ENCODE results near the gene MMP15. TPM values are rescaled to one million over a fixed set of nuclear protein-coding genes. Genes with fewer than 3 reads are reported as not detected.

Gene MMP15
- polyA plus RNA-seq, 1 donor (not counting 4 experiments of a cell fraction or from before 2014, with no cell fraction given): 3.7 TPM

DNA sequence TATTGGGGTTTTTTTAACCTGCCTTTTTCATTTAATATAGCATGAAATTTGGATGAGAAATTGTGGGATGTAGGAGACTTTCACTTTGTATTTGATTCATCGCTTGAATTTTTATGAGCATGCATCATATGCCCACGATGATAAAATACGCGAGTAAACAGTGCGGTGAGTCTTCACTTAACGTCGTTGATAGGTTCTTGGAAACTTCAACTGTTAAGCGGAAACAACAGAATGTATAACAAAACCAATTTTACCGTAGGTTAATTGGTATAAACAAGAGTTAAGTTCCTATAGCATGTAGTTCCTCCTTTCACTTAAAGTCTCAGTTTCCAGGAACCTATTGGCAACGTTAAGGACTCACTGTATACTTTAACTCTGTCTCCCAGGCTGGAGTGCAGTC lies 28.7 kb downstream of the MMP15 start:
- TF ChIP-seq EZH2 (IDR thresholded peaks at IDR 0.05; ENCODE audit: low read length): no peak
- TF ChIP-seq, protein P1, sequence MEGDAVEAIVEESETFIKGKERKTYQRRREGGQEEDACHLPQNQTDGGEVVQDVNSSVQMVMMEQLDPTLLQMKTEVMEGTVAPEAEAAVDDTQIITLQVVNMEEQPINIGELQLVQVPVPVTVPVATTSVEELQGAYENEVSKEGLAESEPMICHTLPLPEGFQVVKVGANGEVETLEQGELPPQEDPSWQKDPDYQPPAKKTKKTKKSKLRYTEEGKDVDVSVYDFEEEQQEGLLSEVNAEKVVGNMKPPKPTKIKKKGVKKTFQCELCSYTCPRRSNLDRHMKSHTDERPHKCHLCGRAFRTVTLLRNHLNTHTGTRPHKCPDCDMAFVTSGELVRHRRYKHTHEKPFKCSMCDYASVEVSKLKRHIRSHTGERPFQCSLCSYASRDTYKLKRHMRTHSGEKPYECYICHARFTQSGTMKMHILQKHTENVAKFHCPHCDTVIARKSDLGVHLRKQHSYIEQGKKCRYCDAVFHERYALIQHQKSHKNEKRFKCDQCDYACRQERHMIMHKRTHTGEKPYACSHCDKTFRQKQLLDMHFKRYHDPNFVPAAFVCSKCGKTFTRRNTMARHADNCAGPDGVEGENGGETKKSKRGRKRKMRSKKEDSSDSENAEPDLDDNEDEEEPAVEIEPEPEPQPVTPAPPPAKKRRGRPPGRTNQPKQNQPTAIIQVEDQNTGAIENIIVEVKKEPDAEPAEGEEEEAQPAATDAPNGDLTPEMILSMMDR (optimal IDR thresholded peaks at IDR 0.05 in 1 of 3, IDR thresholded peaks at IDR 0.05 in 1 of 3, conservative IDR thresholded peaks at IDR 0.05 in 1 of 3; ENCODE audit: extremely low read depth in 1 of 3, insufficient read depth in 2 of 3, low read length in 3 of 3): no peak
- Histone ChIP-seq H3K9me3 (ENCODE audit: control insufficient read depth, low read depth, low read length) (no peaks in the 10 kb centered on the region), H3K27ac (ENCODE audit: control insufficient read depth, insufficient read depth, low read length) (no peak overlapping the region), H3K27me3 (ENCODE audit: control insufficient read depth, extremely low read depth, insufficient read depth, low read length) (no peaks in the 10 kb centered on the region), H3K4me1 (ENCODE audit: control insufficient read depth, extremely low read depth, insufficient read depth, low read length) (no peaks in the 10 kb centered on the region), H3K36me3 (ENCODE audit: control insufficient read depth in 2 of 2, extremely low read depth in 1 of 2, insufficient read depth in 2 of 2, low read length in 2 of 2) (no peaks in the 10 kb centered on the region), H3K79me2 (ENCODE audit: control insufficient read depth, insufficient read depth, low read length) (no peaks in the 10 kb centered on the region), H4K20me1 (ENCODE audit: control insufficient read depth, extremely low read depth, insufficient read depth, low read length) (no peaks in the 10 kb centered on the region), H3K9me1 (ENCODE audit: control insufficient read depth, extremely low read depth, insufficient read depth, low read length) (no peaks in the 10 kb centered on the region), H3K4me3 (ENCODE audit: control insufficient read depth in 2 of 3, extremely low read depth in 1 of 3, insufficient read depth in 2 of 3, low read depth in 1 of 3, low read length in 3 of 3) (no peak overlapping the region), H2AFZ (ENCODE audit: control insufficient read depth, low read length) (no peak overlapping the region), H3K4me2 (ENCODE audit: control insufficient read depth, extremely low read depth, insufficient read depth, low read depth, low read length) (no peak overlapping the region), H3K9ac (ENCODE audit: control insufficient read depth, extremely low read depth, insufficient read depth, low read length) (no peak overlapping the region)
- dilution Hi-C loops (cut with MboI; ENCODE audit: extremely low pct_ligation_motif_present, low sequenced_read_pairs): no loop called here
- no peak for FAIRE-seq
- DNase-seq (ENCODE audit: low read depth, low spot score): no peak

DNA sequence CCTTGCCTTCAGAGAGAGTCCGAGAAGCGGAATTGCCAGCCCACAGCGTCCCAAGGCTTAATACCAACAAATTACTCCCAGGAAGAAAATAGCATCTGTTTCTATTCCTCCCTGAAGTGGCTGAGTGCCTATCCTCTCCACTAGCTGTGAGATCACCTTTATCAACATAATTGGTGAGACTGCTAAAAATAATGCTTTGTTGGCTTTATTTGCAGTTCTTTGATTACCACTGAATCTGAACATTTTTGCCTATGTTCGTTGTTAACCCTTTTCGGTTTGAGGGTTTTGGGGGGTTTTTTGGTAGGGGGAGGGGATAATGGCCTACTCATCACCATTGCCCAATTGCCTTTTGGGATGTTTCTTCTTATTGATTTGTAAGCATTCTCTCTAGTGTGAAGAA lies 31.0 kb downstream of the MMP15 start:
- Histone ChIP-seq H3K9me1 (ENCODE audit: control insufficient read depth, extremely low read depth, insufficient read depth, low read length) (no peaks in the 10 kb centered on the region), H3K4me1 (ENCODE audit: control insufficient read depth, extremely low read depth, insufficient read depth, low read length) (no peaks in the 10 kb centered on the region), H3K36me3 (ENCODE audit: control insufficient read depth in 2 of 2, extremely low read depth in 1 of 2, insufficient read depth in 2 of 2, low read length in 2 of 2) (no peaks in the 10 kb centered on the region), H4K20me1 (ENCODE audit: control insufficient read depth, extremely low read depth, insufficient read depth, low read length) (no peaks in the 10 kb centered on the region), H3K4me3 (ENCODE audit: control insufficient read depth in 2 of 3, extremely low read depth in 1 of 3, insufficient read depth in 2 of 3, low read depth in 1 of 3, low read length in 3 of 3) (no peak overlapping the region), H3K27ac (ENCODE audit: control insufficient read depth, insufficient read depth, low read length) (no peak overlapping the region), H3K79me2 (ENCODE audit: control insufficient read depth, insufficient read depth, low read length) (no peaks in the 10 kb centered on the region), H3K9ac (ENCODE audit: control insufficient read depth, extremely low read depth, insufficient read depth, low read length) (no peak overlapping the region), H3K9me3 (ENCODE audit: control insufficient read depth, low read depth, low read length) (no peaks in the 10 kb centered on the region), H2AFZ (ENCODE audit: control insufficient read depth, low read length) (no peak overlapping the region), H3K27me3 (ENCODE audit: control insufficient read depth, extremely low read depth, insufficient read depth, low read length) (no peaks in the 10 kb centered on the region), H3K4me2 (ENCODE audit: control insufficient read depth, extremely low read depth, insufficient read depth, low read depth, low read length) (no peak overlapping the region)
- DNase-seq (ENCODE audit: low read depth, low spot score) (no peak), FAIRE-seq (no peak)
- dilution Hi-C loops (cut with MboI; ENCODE audit: extremely low pct_ligation_motif_present, low sequenced_read_pairs): no loop called here
- TF ChIP-seq, protein P1 (optimal IDR thresholded peaks at IDR 0.05 in 1 of 3, IDR thresholded peaks at IDR 0.05 in 1 of 3, conservative IDR thresholded peaks at IDR 0.05 in 1 of 3; ENCODE audit: extremely low read depth in 1 of 3, insufficient read depth in 2 of 3, low read length in 3 of 3): no peak
- no peak for TF ChIP-seq EZH2 (IDR thresholded peaks at IDR 0.05; ENCODE audit: low read length)

All from keratinocyte (primary cell).